Glutamatergic neuron (in vitro differentiated cells): ENCODE measurements around the gene GARIN5A. TPM values are rescaled to one million over a fixed set of nuclear protein-coding genes. Genes with fewer than 3 reads are reported as not detected.

ENCODE experiments used
- DNase-seq: peaks from one replicate; pipeline ENCODE4 v3.0.0; 2022
- H3K27ac Mint-ChIP-seq: one replicate; pipeline ENCODE4 v1.8.0; 2020; ENCODE audit warnings: mild to moderate bottlenecking, mixed read lengths, inconsistent platforms; ENCODE audit not compliant: unreplicated experiment
- H3K27me3 Mint-ChIP-seq: one replicate; pipeline ENCODE4 v1.8.0; 2020; ENCODE audit warnings: mild to moderate bottlenecking, moderate library complexity, mixed read lengths, inconsistent platforms; ENCODE audit not compliant: unreplicated experiment
- H3K36me3 Mint-ChIP-seq: one replicate; pipeline ENCODE4 v1.8.0; 2020; ENCODE audit warnings: mild to moderate bottlenecking, mixed read lengths, inconsistent platforms; ENCODE audit not compliant: unreplicated experiment
- H3K4me1 Mint-ChIP-seq: one replicate; pipeline ENCODE4 v1.8.0; 2020; ENCODE audit warnings: mild to moderate bottlenecking, low read depth, mixed read lengths, inconsistent platforms; ENCODE audit not compliant: unreplicated experiment
- H3K4me3 Mint-ChIP-seq: one replicate; pipeline ENCODE4 v1.8.0; 2020; ENCODE audit warnings: mild to moderate bottlenecking, mixed read lengths, inconsistent platforms; ENCODE audit not compliant: unreplicated experiment
- H3K9me3 Mint-ChIP-seq: one replicate; pipeline ENCODE4 v1.8.0; 2020; ENCODE audit warnings: mild to moderate bottlenecking, moderate library complexity, mixed read lengths, inconsistent platforms; ENCODE audit not compliant: unreplicated experiment
- CTCF ChIP-seq: fragments of 200-600 bp; sonication (generic); IDR thresholded peaks from one replicate; pipeline ENCODE4 v1.5.0; 2021; ENCODE audit not compliant: partially characterized antibody, unreplicated experiment
- total RNA-seq: library from RNA; stranded (reverse); fragmentation: NEBNext Ultra II Directional; extraction: Animal tissue kit (Norgen Biotek cat#: 25700); gene quantifications from one replicate; pipeline ENCODE4 v1.2.1, GENCODE V29; 2021; ENCODE audit not compliant: unreplicated experiment

Gene GARIN5A
- total RNA-seq, 1 donor from 2014 or later: 5.2 TPM

GRCh38 chr19:50514346-50515167, 37.9 kb upstream of the GARIN5A start:
- Mint-ChIP-seq H3K27me3 (peaks cover 15% of the 10 kb centered on the region), H3K4me3 (peak overlapping the region; percentile 59), H3K4me1 (peaks cover 5% of the 10 kb centered on the region), H3K9me3 (peaks cover 12% of the 10 kb centered on the region), H3K36me3 (no peaks in the 10 kb centered on the region), H3K27ac (no peak overlapping the region)
- DNase-seq: no peak
- no peak for TF ChIP-seq CTCF

GRCh38 chr19:50513746-50514345, 37.2 kb upstream of the GARIN5A start, which contains the start of gene ASPDH:
TSS of gene ASPDH (minus strand) at chr19:50513913. CDS start at chr19:50513823, 90 bp downstream.
- Mint-ChIP-seq H3K27me3 (peaks cover 20% of the 10 kb centered on the region), H3K4me1 (peaks cover 10% of the 10 kb centered on the region), H3K27ac (peak within 1 kb of the TSS; percentile 52), H3K9me3 (peaks cover 13% of the 10 kb centered on the region), H3K36me3 (no peaks in the 10 kb centered on the region), H3K4me3 (peak within 1 kb of the TSS; percentile 59)
- peak; percentile 46 for DNase-seq
- TF ChIP-seq CTCF: no peak

- peak overlapping the region; percentile 52 for H3K27ac Mint-ChIP-seq
- peaks cover 13% of the 10 kb centered on the region for H3K9me3 Mint-ChIP-seq
- H3K4me3 Mint-ChIP-seq: no peak overlapping the region
- no peak for TF ChIP-seq CTCF
- no peaks in the 10 kb centered on the region for H3K36me3 Mint-ChIP-seq
- DNase-seq: no peak
- peaks cover 22% of the 10 kb centered on the region for H3K27me3 Mint-ChIP-seq
- peaks cover 15% of the 10 kb centered on the region for H3K4me1 Mint-ChIP-seq
Observed at GRCh38 chr19:50512999-50513745, 36.5 kb upstream of the GARIN5A start.

- Mint-ChIP-seq H3K27me3 (peaks cover 22% of the 10 kb centered on the region), H3K4me1 (peaks cover 16% of the 10 kb centered on the region), H3K27ac (no peak overlapping the region), H3K36me3 (no peaks in the 10 kb centered on the region), H3K9me3 (peaks cover 13% of the 10 kb centered on the region), H3K4me3 (no peak overlapping the region)
- no peak for DNase-seq
- TF ChIP-seq CTCF: no peak
Observed at GRCh38 chr19:50512112-50512998, 35.7 kb upstream of the GARIN5A start.
